ENCODE measurements around the gene SH3BP1. TPM values are rescaled to one million over a fixed set of nuclear protein-coding genes. Genes with fewer than 3 reads are reported as not detected.

SH3BP1 gene
- total and polyA plus RNA-seq, 9 of the 15 experiments (the other 6 are each of a cell fraction or from before 2014, with no cell fraction given) = 0.10 to 36.2 (median 10.4) TPM

DNA sequence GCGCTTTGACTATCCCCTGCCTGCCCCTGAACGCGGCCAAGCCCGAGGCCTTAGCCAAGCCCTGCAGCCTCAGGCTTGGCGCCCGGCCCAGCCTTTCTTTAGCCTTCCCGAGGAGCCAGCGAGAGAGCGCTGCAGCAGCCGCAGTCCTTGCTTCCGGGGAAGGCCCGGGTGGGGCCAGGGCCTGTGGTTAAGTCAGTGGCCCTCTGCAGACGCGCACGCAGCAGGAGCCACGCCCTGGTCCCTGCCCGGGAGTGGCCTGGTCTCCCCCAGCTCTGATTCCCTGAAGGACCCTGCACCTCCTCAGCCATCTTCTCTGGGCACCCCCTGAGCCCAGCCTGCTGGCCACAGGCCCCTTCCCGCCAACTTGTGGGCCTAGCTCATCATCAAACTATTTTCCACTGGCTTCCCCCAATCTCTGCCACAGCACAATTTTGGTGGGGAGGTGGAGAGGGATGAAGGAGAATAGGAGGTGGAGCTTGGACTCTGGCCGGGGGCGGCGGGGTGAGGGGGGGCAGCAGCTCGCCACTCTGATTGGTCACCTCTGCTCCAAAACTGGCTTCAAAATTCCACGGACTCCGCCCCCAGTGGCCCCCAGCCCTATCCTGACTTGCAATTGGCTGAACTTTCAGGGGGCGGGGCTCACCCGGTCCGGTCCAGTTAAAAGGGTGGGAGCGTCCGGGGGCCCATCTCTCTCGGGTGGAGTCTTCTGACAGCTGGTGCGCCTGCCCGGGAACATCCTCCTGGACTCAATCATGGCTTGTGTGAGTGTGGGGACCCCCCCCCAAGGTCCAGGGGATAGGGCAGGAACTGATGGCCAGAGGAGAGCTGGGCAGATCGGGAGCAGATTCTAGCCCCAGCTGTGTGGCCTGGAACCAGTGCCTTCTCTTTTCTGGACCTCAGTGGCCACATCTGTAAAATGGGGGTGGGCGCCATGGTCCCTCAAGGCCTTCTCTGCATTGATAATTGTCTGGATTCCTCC lies 35.8 kb downstream of the SH3BP1 start, which contains the start of gene LGALS1 (continued):
- TF ChIP-seq, protein P1, sequence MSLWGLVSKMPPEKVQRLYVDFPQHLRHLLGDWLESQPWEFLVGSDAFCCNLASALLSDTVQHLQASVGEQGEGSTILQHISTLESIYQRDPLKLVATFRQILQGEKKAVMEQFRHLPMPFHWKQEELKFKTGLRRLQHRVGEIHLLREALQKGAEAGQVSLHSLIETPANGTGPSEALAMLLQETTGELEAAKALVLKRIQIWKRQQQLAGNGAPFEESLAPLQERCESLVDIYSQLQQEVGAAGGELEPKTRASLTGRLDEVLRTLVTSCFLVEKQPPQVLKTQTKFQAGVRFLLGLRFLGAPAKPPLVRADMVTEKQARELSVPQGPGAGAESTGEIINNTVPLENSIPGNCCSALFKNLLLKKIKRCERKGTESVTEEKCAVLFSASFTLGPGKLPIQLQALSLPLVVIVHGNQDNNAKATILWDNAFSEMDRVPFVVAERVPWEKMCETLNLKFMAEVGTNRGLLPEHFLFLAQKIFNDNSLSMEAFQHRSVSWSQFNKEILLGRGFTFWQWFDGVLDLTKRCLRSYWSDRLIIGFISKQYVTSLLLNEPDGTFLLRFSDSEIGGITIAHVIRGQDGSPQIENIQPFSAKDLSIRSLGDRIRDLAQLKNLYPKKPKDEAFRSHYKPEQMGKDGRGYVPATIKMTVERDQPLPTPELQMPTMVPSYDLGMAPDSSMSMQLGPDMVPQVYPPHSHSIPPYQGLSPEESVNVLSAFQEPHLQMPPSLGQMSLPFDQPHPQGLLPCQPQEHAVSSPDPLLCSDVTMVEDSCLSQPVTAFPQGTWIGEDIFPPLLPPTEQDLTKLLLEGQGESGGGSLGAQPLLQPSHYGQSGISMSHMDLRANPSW (CRISPR knock-in tag; IDR thresholded peaks at IDR 0.05) = no peak
- TF ChIP-seq HNRNPL (IDR thresholded peaks at IDR 0.05; ENCODE audit: low read depth, low read length) = no peak
- TF ChIP-seq, protein P2, sequence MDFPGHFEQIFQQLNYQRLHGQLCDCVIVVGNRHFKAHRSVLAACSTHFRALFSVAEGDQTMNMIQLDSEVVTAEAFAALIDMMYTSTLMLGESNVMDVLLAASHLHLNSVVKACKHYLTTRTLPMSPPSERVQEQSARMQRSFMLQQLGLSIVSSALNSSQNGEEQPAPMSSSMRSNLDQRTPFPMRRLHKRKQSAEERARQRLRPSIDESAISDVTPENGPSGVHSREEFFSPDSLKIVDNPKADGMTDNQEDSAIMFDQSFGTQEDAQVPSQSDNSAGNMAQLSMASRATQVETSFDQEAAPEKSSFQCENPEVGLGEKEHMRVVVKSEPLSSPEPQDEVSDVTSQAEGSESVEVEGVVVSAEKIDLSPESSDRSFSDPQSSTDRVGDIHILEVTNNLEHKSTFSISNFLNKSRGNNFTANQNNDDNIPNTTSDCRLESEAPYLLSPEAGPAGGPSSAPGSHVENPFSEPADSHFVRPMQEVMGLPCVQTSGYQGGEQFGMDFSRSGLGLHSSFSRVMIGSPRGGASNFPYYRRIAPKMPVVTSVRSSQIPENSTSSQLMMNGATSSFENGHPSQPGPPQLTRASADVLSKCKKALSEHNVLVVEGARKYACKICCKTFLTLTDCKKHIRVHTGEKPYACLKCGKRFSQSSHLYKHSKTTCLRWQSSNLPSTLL (IDR thresholded peaks at IDR 0.05) = no peak
- TF ChIP-seq, protein P3, sequence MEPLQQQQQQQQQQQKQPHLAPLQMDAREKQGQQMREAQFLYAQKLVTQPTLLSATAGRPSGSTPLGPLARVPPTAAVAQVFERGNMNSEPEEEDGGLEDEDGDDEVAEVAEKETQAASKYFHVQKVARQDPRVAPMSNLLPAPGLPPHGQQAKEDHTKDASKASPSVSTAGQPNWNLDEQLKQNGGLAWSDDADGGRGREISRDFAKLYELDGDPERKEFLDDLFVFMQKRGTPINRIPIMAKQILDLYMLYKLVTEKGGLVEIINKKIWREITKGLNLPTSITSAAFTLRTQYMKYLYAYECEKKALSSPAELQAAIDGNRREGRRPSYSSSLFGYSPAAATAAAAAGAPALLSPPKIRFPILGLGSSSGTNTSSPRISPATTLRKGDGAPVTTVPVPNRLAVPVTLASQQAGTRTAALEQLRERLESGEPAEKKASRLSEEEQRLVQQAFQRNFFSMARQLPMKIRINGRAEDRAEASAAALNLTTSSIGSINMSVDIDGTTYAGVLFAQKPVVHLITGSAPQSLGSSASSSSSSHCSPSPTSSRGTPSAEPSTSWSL (CRISPR knock-in tag; IDR thresholded peaks at IDR 0.05; ENCODE audit: borderline replicate concordance) = no peak
- TF ChIP-seq MEIS2 (IDR thresholded peaks at IDR 0.05; ENCODE audit: partially characterized antibody) = no peak
- TF ChIP-seq ZNF354B (CRISPR knock-in tag; IDR thresholded peaks at IDR 0.05) = no peak
- no peak for TF ChIP-seq MED1 (CRISPR knock-in tag; IDR thresholded peaks at IDR 0.05; ENCODE audit: borderline replicate concordance)
- peak; percentile 70 for TF ChIP-seq POLR2B (IDR thresholded peaks at IDR 0.05; ENCODE audit: low read depth, partially characterized antibody)
- no peak for TF ChIP-seq GTF2F1 (IDR thresholded peaks at IDR 0.05; ENCODE audit: low read depth, low read length)
- TF ChIP-seq, protein P4, sequence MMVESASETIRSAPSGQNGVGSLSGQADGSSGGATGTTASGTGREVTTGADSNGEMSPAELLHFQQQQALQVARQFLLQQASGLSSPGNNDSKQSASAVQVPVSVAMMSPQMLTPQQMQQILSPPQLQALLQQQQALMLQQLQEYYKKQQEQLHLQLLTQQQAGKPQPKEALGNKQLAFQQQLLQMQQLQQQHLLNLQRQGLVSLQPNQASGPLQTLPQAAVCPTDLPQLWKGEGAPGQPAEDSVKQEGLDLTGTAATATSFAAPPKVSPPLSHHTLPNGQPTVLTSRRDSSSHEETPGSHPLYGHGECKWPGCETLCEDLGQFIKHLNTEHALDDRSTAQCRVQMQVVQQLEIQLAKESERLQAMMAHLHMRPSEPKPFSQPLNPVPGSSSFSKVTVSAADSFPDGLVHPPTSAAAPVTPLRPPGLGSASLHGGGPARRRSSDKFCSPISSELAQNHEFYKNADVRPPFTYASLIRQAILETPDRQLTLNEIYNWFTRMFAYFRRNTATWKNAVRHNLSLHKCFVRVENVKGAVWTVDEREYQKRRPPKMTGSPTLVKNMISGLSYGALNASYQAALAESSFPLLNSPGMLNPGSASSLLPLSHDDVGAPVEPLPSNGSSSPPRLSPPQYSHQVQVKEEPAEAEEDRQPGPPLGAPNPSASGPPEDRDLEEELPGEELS (CRISPR knock-in tag; IDR thresholded peaks at IDR 0.05; ENCODE audit: borderline replicate concordance) = no peak
- no peak for TF ChIP-seq RFX5 (IDR thresholded peaks at IDR 0.05; ENCODE audit: low read depth, low read length)
- TF ChIP-seq, protein P5, sequence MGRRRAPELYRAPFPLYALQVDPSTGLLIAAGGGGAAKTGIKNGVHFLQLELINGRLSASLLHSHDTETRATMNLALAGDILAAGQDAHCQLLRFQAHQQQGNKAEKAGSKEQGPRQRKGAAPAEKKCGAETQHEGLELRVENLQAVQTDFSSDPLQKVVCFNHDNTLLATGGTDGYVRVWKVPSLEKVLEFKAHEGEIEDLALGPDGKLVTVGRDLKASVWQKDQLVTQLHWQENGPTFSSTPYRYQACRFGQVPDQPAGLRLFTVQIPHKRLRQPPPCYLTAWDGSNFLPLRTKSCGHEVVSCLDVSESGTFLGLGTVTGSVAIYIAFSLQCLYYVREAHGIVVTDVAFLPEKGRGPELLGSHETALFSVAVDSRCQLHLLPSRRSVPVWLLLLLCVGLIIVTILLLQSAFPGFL (CRISPR knock-in tag; IDR thresholded peaks at IDR 0.05) = no peak
- TF ChIP-seq ZNF197 (CRISPR knock-in tag; IDR thresholded peaks at IDR 0.05; ENCODE audit: low read depth) = no peak
- no peak for TF ChIP-seq RFX7 (CRISPR knock-in tag; IDR thresholded peaks at IDR 0.05)
- TF ChIP-seq POLR3G (IDR thresholded peaks at IDR 0.05; ENCODE audit: extremely low read depth, insufficient read length, insufficient replicate concordance) = no peak
- TF ChIP-seq HDAC2 (IDR thresholded peaks at IDR 0.05) = peak; percentile 53
- TF ChIP-seq CTBP1 (IDR thresholded peaks at IDR 0.05; ENCODE audit: borderline replicate concordance) = peak; percentile 88
- no peak for TF ChIP-seq TSC22D4 (tag; IDR thresholded peaks at IDR 0.05)
